DMS79 (cell line): ENCODE results near the gene IL10RA.
"Not testable (repeated sequence)": the region's sequence is repeated elsewhere in the genome, so short reads cannot be mapped to it uniquely, and the experiment has no call there.

Experiments used
- DNase-seq: peaks from one replicate; lab custom pipeline; 2025; lab: John Stamatoyannopoulos, UW

Gene IL10RA

GRCh38 chr11:117962826-117963225 is 23.4 kb upstream of the IL10RA start:
- DNase-seq: no peak

- DNase-seq: no peak
Measured at GRCh38 chr11:117966908-117967307, 19.3 kb upstream of the IL10RA start.

- no peak for DNase-seq
Measured at GRCh38 chr11:117969160-117969991, 16.8 kb upstream of the IL10RA start.

GRCh38 chr11:117970400-117971024 is 15.7 kb upstream of the IL10RA start:
- no peak for DNase-seq

- no peak for DNase-seq
Measured at GRCh38 chr11:117972044-117972443, 14.2 kb upstream of the IL10RA start.

- peak; percentile 87 for DNase-seq
Measured at GRCh38 chr11:117972629-117973502, 13.3 kb upstream of the IL10RA start.

- no peak for DNase-seq
Measured at GRCh38 chr11:117973503-117973860, 12.7 kb upstream of the IL10RA start.

- no peak for DNase-seq
Measured at GRCh38 chr11:117976445-117976844, 9.7 kb upstream of the IL10RA start.

- DNase-seq: no peak
Measured at GRCh38 chr11:117977029-117977428, 9.2 kb upstream of the IL10RA start.

- not testable (repeated sequence) for DNase-seq
Measured at GRCh38 chr11:117977612-117978264, 8.5 kb upstream of the IL10RA start.

GRCh38 chr11:117978291-117978910 is 7.8 kb upstream of the IL10RA start:
- not testable (repeated sequence) for DNase-seq

GRCh38 chr11:117978991-117979390 is 7.2 kb upstream of the IL10RA start:
- DNase-seq: no peak

- no peak for DNase-seq
Measured at GRCh38 chr11:117979481-117980211, 6.5 kb upstream of the IL10RA start.

GRCh38 chr11:117980280-117980679 is 5.9 kb upstream of the IL10RA start:
- DNase-seq: no peak

GRCh38 chr11:117980720-117981119 is 5.5 kb upstream of the IL10RA start:
- DNase-seq: no peak

GRCh38 chr11:117983163-117983475 is 3.1 kb upstream of the IL10RA start:
- DNase-seq: no peak

GRCh38 chr11:117984476-117984875 is 1.7 kb upstream of the IL10RA start:
- no peak for DNase-seq

GRCh38 chr11:117986981-117987574 is 884 bp downstream of the IL10RA start:
- DNase-seq: no peak

- no peak for DNase-seq
Measured at GRCh38 chr11:117989351-117990102, 3.3 kb downstream of the IL10RA start.

- no peak for DNase-seq
Measured at GRCh38 chr11:117992136-117992535, 5.9 kb downstream of the IL10RA start.
